Amniotic epithelial cell (primary cell): ENCODE measurements around the gene GSTO2.
A peak's percentile ranks its signal among the peaks of the same experiment; 100 is the strongest.
"Not testable (repeated sequence)": the region's sequence is repeated elsewhere in the genome, so short reads cannot be mapped to it uniquely, and the experiment has no call there.

Source experiments
- DNase-seq: peaks from one replicate; pipeline ENCODE4 v3.0.0-alpha.2; 2010; ENCODE audit warnings: low read depth

GSTO2 gene

DNA sequence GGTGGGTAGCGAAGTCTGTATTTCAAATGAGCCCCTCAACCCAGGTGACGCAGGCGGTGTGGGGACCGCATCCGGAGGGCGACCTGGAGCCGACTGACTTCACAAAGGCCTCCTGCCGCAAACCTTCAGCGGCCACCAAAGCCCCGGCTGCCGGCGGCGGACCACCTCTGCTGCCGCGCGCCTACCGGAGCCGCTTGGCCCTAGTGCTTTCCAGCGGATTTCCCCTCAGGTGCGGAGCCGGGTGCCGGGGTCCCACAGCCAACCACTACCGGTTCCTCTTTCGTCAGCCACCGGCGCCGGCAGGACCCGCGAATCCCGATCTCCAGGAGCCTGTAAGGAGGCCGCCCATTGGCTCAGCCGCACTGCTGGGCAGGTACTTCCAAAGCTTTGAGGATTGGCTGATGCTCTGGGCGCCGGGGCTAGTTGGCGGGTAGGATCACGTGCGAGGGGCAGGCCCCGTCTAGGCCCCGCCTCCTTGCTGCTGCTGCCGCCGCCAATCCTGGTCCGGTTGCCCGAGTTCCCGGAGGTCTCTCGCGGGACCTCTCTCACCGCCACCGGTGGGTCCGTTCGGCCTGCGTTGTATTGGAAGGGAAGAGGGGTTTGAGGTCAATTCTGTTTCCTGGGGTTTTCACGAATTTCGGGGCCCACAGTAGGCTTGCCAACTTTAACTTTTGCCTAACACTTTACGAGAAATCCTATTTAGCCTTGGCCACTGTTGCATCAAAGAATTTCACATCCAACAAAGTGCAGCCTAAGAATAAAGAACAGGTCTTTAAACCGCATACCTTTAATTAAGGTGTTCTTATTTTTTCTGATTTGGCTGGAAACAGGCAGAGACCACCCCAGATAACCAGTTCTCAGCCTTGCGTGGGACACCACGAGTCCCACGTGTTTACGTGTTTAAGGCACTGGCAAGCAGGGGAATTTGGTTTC is at the start of gene GSTO2:
GSTO2 (plus strand) TSS at position 472 of the 933 bp plus-strand sequence. CDS start 5,732 bp downstream, outside the sequence.
- DNase-seq, result peak; percentile 98

DNA sequence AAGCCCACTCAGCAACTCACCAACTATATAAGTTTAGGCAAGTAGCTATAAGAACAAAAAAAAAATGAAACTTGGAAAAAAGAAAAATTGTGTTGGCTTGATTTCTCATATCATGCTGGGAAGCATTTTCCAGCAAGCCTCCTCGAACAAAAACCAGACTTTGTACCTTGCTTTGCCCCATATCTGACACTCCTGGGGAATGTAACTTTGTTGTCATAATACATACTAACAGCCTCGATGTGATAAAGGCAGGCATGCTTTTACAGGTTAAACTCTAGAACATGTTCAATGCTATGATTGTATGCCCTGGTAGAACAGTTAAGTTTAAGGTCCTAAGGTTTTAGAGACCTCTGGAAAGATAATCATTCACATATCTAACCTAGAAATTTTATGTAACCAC is 48.5 kb upstream of the GSTO2 start:
- no peak for DNase-seq

DNA sequence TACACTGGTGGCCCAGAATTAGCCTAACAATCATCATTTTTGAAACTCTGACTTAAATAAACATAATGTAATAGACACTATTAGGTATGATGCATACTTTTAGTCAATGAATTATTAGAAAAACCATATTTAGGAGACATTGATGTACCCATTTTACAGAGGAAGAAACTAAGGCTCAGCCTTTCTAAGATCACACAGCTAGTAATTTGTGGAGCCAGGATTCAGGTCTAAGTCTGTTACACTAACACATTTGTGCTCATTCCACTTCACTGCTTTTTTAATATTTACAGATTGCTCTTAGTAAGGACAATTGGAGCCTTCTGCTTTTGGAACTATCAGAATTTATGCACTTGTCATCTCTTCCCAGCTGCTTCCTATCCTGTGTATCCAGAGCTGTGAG is 45.7 kb upstream of the GSTO2 start:
- DNase-seq, result no peak

DNA sequence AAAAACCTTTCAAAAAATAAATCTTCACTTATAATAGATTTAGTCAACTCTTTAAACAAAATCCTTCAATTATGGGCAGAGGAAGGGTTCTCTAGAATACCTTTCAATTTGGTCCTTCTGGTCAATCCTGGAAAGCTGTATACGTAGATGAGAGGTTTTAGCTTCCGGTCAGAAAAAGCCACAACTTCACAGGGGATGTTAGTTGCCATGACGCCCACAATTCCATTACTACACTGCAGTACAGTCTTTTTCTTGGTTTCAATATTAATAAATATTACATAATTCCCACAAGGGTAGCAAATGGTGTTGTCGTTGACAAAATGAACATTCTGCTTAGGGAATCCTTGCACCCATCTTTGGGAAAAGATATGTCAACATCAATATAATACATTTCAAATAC is 38.5 kb upstream of the GSTO2 start:
- DNase-seq, result no peak

DNA sequence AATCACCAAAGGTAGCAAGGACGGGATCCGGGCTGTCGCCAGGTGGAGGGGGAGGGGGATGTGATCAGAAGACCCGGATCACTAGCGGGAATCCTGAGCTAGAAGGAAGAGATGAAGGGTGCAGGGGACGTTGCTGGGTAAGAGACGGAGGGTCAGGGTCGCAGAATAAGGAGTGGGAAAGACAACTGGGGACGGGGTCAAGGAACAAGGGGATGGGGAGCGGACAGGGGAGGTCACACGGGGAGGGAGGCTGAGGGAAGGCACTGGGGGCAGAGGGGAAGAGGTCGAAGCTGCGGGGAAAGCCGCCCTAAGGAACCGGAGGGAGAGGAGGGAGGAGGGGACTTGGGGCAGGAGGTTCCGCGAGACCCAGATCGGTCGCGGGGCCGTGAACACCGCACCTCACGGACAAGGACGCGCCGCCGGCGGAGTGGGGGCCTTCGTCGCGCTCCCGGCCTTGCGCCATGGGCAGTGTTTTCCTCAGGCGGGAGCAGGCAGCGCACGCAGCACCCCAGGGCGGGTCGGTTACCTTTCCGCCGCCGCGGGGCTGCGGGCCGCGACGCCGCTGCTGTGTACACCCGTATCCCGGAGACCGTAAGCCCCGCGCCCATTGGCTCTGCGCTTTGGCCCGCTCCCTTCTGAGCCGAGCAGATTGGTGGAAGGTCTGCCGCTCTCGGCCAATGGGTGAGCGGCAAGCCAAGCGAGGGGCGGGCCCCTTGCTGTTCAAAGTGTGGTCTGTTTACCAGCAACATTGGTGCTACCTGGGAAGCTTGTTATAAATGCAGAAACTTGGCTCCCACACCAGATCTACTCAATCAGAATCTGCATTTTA is 37.0 kb upstream of the GSTO2 start, which contains the start of gene CFAP43:
CFAP43 (minus strand) TSS at position 581 of the 829 bp plus-strand sequence; CDS start at position 463, 118 bp downstream.
- peak; percentile 89 for DNase-seq

DNA sequence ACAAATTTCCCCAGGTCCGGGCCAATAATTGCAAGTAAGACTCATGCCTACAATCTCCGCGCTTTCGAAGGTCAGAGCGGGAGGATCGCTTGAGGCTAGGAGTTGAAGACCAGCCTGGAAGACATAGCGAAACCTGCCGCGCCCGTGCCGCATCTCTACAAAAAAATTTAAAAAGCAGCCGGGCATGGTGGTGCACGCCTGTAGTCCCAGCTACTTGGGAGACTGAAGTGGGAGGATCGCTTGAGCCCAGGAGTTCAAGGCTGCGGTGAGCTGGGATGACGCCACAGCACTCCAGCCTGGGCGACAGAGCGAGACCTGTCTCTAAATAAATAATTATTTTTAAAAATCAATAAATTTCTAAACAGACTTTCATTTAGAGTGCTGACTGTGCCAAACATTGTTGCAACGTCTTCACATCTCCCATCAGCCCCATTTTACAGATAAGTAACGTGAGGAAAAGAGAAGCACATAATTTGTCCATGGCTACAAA is 36.3 kb upstream of the GSTO2 start:
- no peak for DNase-seq

DNA sequence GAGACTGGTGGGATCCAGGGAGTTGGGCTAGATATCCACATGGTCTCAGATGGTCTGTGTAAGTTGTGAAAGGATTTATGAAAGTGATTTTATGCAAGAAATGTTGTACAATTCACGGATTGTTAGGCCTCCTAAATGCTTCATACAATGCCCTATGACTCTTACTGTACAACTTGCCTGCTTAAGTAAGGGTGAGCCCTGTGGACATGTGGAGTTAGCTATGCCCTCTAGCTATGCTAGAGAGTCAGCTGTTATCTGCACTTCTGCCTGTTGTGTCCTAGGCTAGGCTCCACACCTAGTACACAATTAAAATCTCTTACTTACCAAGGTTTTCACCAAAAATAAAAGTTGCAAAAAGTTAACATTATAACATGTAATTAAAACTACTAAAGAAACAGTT is 35.2 kb upstream of the GSTO2 start:
- DNase-seq, result no peak

DNA sequence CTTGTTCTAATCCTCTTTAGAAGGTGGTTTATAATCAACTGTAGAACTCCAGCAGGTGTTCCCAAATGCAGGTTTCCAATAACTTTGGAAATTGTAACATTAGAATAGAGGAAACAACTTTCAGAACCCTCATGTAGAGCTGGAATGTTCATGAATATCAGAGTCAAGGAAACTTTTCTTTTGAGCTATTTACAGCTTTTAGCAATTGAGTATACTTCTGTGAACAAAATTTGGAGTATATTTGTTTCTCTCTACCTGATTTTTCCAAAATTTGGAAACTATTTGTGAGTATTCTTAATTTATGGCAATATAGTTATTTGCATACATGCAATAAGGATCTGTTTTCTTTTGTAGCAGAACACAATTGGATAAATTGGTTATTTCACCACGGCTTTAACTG is 34.0 kb upstream of the GSTO2 start:
- no peak for DNase-seq

DNA sequence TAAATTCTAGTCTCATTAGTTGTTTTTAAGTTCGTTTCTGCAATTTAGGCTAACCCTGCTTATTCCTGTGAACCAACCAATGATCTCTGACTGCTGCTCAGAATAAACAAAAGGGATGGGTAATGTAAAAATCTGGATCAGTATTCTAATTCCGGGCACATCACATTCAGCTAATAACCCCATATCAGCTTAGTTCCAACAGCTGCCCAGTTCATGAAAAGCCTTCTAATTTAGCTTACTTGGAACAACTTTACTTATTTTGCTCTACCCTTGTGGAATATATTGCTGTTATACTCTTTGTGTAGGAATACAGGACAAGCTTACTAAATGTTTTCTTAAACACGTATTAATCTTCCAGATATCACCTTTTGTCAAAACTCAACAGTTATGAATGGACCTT is 33.2 kb upstream of the GSTO2 start:
- no peak for DNase-seq

DNA sequence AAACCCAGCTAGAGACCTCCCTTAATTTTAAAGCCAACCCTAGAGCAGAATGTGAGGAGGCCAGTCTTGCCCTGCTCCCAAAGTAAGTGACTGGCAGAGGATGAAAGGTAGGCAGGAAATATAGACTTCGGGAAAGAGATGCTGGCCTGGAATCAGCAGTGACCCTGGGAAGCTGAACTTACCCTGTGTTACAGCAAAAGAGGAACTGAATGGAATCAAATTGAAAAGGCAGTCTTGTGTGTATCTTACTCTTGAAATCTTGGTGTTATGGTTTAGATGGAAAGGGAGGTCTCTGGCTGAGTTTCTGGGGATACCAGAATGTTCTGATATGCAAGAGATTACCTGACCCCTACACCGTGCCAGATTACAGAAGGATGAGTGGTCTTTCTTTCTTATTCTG is 28.9 kb upstream of the GSTO2 start:
- DNase-seq, result no peak

DNA sequence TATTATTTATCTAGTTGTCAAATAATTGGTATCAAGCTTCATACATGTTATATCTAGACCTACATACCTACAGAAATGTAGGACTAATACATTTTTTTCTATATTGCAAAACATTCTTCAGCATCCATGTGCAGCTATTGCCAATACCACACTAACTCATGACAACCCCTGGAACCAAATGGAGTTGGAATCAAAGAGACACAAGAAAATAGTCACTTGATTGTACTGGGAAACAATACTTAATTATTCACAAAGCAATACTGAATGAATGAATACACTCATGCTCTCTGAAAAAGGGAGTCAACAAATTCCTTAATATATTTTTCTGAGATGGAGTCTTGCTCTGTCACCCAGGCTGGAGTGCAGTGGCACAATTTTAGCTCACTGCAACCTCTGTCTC is 26.4 kb upstream of the GSTO2 start:
- no peak for DNase-seq

DNA sequence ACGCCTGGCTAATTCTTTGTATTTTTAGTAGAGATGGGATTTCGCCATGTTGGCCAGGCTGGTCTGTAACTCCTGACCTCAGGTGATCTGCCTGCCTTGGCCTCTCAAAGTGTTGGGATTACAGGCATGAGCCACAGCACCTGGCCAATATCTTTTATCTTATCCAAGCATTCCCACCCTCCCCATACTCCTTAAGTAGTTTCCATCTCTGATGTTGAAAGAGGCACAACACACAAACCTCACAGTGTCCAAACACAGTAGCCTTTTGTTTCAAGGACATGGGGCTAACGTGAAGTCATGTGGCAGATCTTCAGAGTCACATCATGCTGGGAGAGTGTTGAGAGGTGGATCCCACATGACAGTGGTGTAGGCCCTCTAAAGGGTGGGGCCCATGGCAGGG is 26.0 kb upstream of the GSTO2 start:
- DNase-seq, result not testable (repeated sequence)

DNA sequence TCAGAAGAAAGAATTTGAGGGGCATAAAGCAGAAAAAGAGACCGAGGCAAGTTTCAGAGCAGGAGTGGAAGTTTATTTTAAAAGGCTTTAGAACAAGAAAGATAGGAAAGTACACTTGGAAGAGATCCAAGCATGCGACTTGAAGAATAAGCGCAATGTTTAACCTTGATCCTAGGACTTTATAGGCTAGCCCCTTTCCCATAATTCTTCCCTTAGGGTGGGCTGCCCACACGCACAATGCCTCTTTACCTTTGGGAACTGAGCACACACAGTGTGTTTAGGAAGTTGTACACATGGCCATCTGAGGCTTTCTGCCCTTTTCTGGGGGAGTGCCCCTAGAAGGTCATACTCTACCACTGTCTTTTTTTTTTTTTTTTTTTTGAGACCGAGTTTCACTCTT is 25.5 kb upstream of the GSTO2 start:
- DNase-seq, result no peak

DNA sequence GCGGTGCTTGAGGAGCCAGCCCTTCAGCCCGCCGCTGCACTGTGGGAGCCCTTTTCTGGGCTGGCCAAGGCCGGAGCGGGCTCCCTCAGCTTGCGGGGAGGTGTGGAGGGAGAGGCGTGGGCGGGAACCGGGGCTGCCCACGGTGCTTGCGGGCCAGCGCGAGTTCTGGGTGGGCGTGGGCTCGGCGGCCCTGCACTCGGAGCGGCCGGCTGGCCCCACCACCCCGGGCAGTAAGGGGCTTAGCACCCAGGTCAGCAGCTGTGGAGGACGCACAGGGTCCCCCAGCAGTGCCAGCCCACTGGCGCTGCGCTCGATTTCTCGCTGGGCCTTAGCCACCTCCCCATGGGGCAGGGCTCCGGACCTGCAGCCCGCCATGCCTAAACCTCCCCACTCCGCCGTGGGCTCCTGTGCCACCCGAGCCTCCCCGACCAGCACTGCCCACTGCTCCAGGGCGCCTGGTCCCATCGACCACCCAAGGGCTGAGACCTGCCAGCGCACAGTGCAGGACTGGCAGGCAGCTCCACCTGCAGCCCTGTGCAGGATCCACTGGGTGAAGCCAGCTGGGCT is 23.8 kb upstream of the GSTO2 start:
- no peak for DNase-seq

DNA sequence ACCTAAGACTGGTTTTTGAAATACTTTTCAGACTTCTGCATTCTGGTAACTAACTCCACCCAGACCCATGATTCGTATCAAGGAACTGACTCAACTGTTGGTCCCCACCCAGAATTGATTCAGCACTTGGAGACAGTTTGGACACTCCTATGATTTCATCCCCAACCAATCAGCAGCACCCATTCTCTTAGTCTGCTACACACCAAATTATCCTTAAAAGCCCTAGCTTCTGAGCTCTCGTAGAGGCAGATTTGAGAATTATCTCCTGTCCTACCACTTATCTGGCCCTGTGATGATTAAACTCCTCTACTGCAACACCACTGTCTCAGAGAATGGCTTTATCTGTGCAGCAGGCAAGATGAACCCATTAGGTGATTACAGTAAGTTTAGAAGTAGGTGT is 22.0 kb upstream of the GSTO2 start:
- DNase-seq, result peak; percentile 27

DNA sequence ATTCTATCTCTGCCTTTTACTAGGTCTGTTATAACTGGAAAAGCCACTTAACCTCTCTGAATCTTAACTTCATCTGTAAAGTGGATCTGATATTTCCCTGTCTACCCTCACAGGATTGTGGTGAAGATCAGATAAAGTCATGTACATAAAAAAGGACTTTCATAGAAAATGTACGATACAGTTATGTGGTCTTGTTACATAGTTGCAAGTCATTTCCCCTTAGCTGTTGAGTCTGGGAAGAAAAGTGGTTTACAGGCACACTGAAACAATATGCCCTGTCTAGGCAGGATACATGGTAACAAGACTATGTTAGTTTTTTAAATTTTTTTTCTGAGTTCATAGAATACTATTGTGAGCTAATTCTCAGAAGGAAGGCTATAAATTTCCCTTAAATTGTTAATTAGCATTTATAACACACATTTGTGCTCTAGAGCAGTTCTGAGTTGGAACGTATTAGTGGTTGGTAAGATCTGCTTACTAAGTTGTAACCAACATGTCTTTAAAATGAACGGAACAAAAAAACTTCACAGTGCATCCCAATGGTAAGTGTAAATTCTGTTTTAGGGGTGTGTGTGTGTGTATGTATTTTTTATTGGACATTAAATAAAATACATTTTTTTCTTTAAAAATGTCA is 21.4 kb upstream of the GSTO2 start:
- DNase-seq, result no peak

DNA sequence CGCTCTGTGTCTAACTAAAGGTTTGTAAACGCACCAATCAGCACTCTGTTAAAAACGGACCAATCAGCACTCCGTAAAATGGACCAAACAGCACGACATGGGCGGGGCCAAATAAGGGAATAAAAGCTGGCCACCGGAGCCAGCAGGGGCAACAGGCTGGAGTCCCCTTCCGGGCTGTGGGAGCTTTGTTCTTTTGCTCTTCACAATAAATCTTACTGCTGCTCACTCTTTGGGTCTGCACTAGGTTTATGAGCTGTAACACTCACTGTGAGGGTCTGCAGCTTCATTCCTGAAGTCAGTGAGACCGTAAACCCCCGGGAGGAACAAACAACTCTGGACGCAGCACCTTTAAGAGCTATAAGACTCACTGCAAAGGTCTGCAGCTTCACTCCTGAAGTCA is 20.1 kb upstream of the GSTO2 start:
- not testable (repeated sequence) for DNase-seq

DNA sequence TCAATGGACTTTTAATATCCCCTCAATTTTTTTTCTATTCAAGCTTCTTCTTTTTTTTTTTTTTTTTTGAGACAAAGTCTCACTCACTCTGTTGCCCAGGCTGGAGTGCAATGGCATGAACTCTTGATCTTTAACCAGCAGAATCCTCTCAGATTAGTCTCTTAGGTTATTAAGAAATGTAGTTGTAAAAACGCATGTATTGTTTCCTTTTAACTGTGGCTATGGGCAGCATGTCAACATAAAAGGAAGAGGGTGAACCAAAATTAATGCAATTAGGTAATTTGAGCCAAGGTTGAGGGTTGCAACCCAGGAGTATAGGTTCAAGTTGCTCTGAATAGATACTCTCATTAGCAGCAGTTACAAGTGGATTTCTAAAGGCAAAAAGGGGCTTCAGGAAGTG is 18.6 kb upstream of the GSTO2 start:
- DNase-seq, result no peak

DNA sequence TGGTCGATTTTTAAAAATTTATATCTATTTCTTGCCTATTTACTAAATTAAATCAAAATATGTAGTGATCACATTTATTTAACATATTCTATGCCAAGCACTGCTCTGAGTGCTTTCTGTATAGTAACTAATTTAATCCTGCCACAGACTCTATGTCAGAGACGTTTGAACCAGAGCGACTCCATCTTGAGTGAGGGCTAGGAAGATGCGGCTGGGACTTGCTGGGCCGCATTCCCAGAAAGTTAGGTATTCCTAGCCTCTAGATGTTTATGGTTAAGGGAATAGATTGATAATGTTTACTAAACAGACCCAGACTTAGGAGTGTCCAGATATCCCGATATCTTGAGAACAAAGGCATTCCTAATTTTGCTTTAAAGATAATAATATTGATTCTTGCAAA is 17.5 kb upstream of the GSTO2 start:
- no peak for DNase-seq

DNA sequence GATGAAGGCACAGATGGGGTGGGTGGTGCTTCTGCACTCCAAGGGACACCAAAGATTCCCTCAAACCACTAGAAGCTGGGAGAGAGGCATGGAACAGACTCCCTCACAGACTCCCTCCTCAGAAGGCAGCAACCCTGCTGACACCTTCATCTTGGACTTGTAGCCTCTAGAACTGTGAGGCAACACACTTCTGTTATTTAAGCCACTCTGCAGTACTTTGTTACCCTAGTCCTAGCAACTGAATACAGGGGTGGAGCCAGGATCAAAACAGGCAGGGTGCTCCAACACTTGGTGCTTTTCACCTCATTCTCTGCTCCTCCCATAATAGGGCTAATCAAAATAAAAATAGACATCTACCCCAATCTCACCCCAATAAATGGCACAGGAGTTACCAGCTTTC is 16.6 kb upstream of the GSTO2 start:
- no peak for DNase-seq

DNA sequence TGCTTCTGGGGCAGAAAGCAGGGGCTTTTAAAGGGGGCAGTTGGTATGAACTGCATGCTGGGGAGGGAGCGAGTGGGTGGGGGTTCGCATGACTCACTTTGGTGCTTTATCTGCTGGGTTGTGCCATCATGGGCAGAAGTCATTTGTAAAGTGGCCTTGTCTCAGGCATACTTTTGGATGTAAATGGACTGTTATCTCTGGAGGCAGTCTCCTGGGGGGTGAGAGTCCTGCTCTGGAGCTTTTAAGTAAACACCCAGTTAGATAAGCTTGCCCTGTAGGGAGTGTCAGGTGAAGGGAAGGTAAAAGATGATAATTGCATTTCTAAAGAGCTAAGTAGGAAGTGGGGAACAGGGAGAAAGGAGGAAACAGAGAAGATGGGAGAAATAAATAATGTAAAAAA is 15.9 kb upstream of the GSTO2 start:
- DNase-seq, result peak; percentile 12
